ENCODE results near the gene HECW1. TPM values are rescaled to one million over a fixed set of nuclear protein-coding genes. Genes with fewer than 3 reads are reported as not detected.

HECW1 gene
- total and polyA plus RNA-seq, 10 of the 15 experiments (the other 5 are each of a cell fraction or from before 2014, with no cell fraction given): under 0.01 to 0.31 (median 0.04) TPM; not detected in 3

DNA sequence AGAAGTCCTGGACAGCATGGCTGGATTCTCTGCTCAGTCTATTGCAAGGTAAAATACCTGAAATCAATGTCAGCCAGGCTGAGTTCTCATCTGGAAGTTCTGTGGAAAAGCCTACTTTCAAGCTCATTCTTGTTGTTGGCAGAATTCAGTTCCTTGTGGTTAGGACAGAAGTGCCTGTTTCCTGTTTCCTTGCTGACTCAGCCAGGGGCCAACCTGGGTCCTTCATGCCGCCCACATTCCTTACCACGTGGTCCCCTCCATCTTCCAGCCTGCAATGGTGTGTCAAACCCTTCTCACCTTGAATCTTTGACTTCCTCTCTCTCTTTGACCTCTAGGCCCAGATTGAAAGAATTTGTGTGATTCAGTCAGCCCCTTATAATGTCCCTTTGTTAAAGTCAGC is 273.4 kb downstream of the HECW1 start:
- in situ Hi-C loops (cut with MboI): no loop called here
- Histone ChIP-seq H3K27ac (ENCODE audit: control insufficient read depth, insufficient read depth) (no peak overlapping the region), H3K9me3 (replicated peaks; ENCODE audit: control insufficient read depth, insufficient read depth, low read length) (peaks cover 1% of the 10 kb centered on the region; the same call in 1 of the 3 replicates), H3K36me3 (ENCODE audit: control insufficient read depth in 2 of 2, insufficient read depth in 2 of 2, low read length in 1 of 2) (no peaks in the 10 kb centered on the region), H4K20me1 (ENCODE audit: control insufficient read depth, insufficient read depth) (no peaks in the 10 kb centered on the region), H3K79me2 (ENCODE audit: control insufficient read depth, insufficient read depth, low read length) (no peaks in the 10 kb centered on the region), H2AFZ (ENCODE audit: control insufficient read depth, low read depth, low read length) (no peak overlapping the region), H3K4me1 (ENCODE audit: control insufficient read depth, insufficient read depth, low read length) (no peaks in the 10 kb centered on the region), H3K9ac (ENCODE audit: control insufficient read depth, insufficient read depth, low read length) (no peak overlapping the region), H3K4me2 (ENCODE audit: control insufficient read depth, insufficient read depth) (no peak overlapping the region), H3K4me3 (no peak overlapping the region), H3K27me3 (replicated peaks in 1 of 2; ENCODE audit: control insufficient read depth in 2 of 2, insufficient read depth in 2 of 2, low read length in 1 of 2) (no peaks in the 10 kb centered on the region; a peak in 1 of 4 replicates)
- ATAC-seq (no peak), DNase-seq (ENCODE audit: low read depth, low spot score) (no peak), FAIRE-seq (no peak)
- ChIA-PET SMC1A (ENCODE audit: uncharacterized antibody, unreplicated experiment) (interaction anchor here (0.8 to 1.2 kb wide), 4 partner anchors 19 to 315 kb away, joined by 3 read pairs; no protein-coding TSS in a partner anchor), RAD21 (ENCODE audit: unreplicated experiment) (no interaction called here), CTCF (interaction anchor here (1.6 kb wide), 1 partner anchor 54 kb away, joined by 7 read pairs; no protein-coding TSS in a partner anchor), POLR2A (no interaction called here)
- BruUV-seq (replicated peaks): no TSS peak
- TF ChIP-seq RAD51 (IDR thresholded peaks at IDR 0.05) (no peak), YBX1 (IDR thresholded peaks at IDR 0.05) (no peak), ZNF24 (IDR thresholded peaks at IDR 0.05) (no peak), RFX5 (IDR thresholded peaks at IDR 0.05; ENCODE audit: low read depth, low read length) (no peak), POLR2A (IDR thresholded peaks at IDR 0.05; ENCODE audit: low read depth, low read length) (no peak), FOXK2 (IDR thresholded peaks at IDR 0.05) (no peak), SMARCA5 (IDR thresholded peaks at IDR 0.05) (no peak), CBX3 (IDR thresholded peaks at IDR 0.05; ENCODE audit: borderline replicate concordance, low read depth) (no peak), KAT2A (conservative IDR thresholded peaks at IDR 0.05; ENCODE audit: control insufficient read depth, low read depth, low read length) (no peak), IKZF2 (IDR thresholded peaks at IDR 0.05) (no peak), HCFC1 (IDR thresholded peaks at IDR 0.05; ENCODE audit: low read length) (no peak), BHLHE40 (IDR thresholded peaks at IDR 0.05; ENCODE audit: borderline replicate concordance in 1 of 2, low read depth in 2 of 2, low read length in 1 of 2) (no peak), TCF3 (IDR thresholded peaks at IDR 0.05; ENCODE audit: borderline replicate concordance, insufficient read depth, low read depth, low read length) (no peak), SMC3 (IDR thresholded peaks at IDR 0.05; ENCODE audit: borderline replicate concordance, low read length) (no peak), HDGF (IDR thresholded peaks at IDR 0.05) (no peak)
- TF ChIP-seq, protein P1, sequence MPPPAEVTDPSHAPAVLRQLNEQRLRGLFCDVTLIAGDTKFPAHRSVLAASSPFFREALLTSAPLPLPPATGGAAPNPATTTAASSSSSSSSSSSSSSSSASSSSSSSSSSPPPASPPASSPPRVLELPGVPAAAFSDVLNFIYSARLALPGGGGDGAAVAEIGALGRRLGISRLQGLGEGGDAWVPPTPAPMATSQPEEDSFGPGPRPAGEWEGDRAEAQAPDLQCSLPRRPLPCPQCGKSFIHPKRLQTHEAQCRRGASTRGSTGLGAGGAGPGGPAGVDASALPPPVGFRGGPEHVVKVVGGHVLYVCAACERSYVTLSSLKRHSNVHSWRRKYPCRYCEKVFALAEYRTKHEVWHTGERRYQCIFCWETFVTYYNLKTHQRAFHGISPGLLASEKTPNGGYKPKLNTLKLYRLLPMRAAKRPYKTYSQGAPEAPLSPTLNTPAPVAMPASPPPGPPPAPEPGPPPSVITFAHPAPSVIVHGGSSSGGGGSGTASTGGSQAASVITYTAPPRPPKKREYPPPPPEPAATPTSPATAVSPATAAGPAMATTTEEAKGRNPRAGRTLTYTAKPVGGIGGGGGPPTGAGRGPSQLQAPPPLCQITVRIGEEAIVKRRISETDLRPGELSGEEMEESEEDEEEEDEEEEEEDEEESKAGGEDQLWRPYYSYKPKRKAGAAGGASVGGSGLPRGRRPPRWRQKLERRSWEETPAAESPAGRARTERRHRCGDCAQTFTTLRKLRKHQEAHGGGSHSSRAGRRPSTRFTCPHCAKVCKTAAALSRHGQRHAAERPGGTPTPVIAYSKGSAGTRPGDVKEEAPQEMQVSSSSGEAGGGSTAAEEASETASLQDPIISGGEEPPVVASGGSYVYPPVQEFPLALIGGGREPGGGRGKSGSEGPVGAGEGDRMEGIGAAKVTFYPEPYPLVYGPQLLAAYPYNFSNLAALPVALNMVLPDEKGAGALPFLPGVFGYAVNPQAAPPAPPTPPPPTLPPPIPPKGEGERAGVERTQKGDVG (CRISPR knock-in tag; IDR thresholded peaks at IDR 0.05): no peak
- TF ChIP-seq, protein P2, sequence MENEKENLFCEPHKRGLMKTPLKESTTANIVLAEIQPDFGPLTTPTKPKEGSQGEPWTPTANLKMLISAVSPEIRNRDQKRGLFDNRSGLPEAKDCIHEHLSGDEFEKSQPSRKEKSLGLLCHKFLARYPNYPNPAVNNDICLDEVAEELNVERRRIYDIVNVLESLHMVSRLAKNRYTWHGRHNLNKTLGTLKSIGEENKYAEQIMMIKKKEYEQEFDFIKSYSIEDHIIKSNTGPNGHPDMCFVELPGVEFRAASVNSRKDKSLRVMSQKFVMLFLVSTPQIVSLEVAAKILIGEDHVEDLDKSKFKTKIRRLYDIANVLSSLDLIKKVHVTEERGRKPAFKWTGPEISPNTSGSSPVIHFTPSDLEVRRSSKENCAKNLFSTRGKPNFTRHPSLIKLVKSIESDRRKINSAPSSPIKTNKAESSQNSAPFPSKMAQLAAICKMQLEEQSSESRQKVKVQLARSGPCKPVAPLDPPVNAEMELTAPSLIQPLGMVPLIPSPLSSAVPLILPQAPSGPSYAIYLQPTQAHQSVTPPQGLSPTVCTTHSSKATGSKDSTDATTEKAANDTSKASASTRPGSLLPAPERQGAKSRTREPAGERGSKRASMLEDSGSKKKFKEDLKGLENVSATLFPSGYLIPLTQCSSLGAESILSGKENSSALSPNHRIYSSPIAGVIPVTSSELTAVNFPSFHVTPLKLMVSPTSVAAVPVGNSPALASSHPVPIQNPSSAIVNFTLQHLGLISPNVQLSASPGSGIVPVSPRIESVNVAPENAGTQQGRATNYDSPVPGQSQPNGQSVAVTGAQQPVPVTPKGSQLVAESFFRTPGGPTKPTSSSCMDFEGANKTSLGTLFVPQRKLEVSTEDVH (IDR thresholded peaks at IDR 0.05; ENCODE audit: low read depth, partially characterized antibody): no peak
- TF ChIP-seq, protein P3, sequence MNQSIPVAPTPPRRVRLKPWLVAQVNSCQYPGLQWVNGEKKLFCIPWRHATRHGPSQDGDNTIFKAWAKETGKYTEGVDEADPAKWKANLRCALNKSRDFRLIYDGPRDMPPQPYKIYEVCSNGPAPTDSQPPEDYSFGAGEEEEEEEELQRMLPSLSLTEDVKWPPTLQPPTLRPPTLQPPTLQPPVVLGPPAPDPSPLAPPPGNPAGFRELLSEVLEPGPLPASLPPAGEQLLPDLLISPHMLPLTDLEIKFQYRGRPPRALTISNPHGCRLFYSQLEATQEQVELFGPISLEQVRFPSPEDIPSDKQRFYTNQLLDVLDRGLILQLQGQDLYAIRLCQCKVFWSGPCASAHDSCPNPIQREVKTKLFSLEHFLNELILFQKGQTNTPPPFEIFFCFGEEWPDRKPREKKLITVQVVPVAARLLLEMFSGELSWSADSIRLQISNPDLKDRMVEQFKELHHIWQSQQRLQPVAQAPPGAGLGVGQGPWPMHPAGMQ (IDR thresholded peaks at IDR 0.05; ENCODE audit: borderline replicate concordance): no peak
- intact Hi-C loops (cut with micrococcal nuclease; ENCODE audit: unreplicated experiment): no loop called here
- 17% methylated on average over 2 of the region's 2 CpGs for WGBS (ENCODE audit: insufficient coverage, insufficient replicate concordance, low lambda C conversion rate, missing lambda C conversion rate)

Data from GM12878 (cell line).